Suppressor macrophage (primary cell): Measurements from ENCODE around the gene SYNJ2.

Experiments
- DNase-seq, 4 experiments: peaks; one replicate each; pipeline ENCODE4 v3.0.0-alpha.2; 2020 to 2022

Gene SYNJ2

GRCh38 chr6:158028421-158028820 is 46.8 kb downstream of the SYNJ2 start:
- DNase-seq, result no peak

- no peak for DNase-seq
Observed at GRCh38 chr6:158028876-158029275, 47.2 kb downstream of the SYNJ2 start.

GRCh38 chr6:158029668-158030230 is 48.1 kb downstream of the SYNJ2 start:
- peak; percentile 60 to 82 (median 74) for DNase-seq

- DNase-seq, result peak in 1 of 4 experiments; percentile 19
Observed at GRCh38 chr6:158030380-158031300, 49.0 kb downstream of the SYNJ2 start.

- peak; percentile 89 to 96 (median 92) for DNase-seq
Observed at GRCh38 chr6:158031381-158032353, 50.0 kb downstream of the SYNJ2 start.

- no peak for DNase-seq
Observed at GRCh38 chr6:158032354-158032733, 50.7 kb downstream of the SYNJ2 start.

- no peak for DNase-seq
Observed at GRCh38 chr6:158033077-158033750, 51.6 kb downstream of the SYNJ2 start.

GRCh38 chr6:158033751-158034702 is 52.4 kb downstream of the SYNJ2 start:
- peak in 1 of 4 experiments; percentile 17 for DNase-seq

- no peak for DNase-seq
Observed at GRCh38 chr6:158036261-158036660, 54.6 kb downstream of the SYNJ2 start.

- DNase-seq, result no peak
Observed at GRCh38 chr6:158037021-158037420, 55.4 kb downstream of the SYNJ2 start.

GRCh38 chr6:158037771-158038170 is 56.1 kb downstream of the SYNJ2 start:
- no peak for DNase-seq

GRCh38 chr6:158038291-158039177 is 56.9 kb downstream of the SYNJ2 start:
- no peak for DNase-seq

GRCh38 chr6:158039178-158039557 is 57.5 kb downstream of the SYNJ2 start:
- no peak for DNase-seq

- DNase-seq, result peak; percentile 17 to 65 (median 46)
Observed at GRCh38 chr6:158039571-158040050, 57.9 kb downstream of the SYNJ2 start.

GRCh38 chr6:158040051-158040803 is 58.6 kb downstream of the SYNJ2 start:
- DNase-seq, result peak; percentile 64 to 90 (median 78)

- DNase-seq, result no peak
Observed at GRCh38 chr6:158040804-158041347, 59.2 kb downstream of the SYNJ2 start.

GRCh38 chr6:158041370-158041769 is 59.7 kb downstream of the SYNJ2 start:
- DNase-seq, result no peak

GRCh38 chr6:158041788-158042187 is 60.1 kb downstream of the SYNJ2 start:
- DNase-seq, result no peak
